Measurements from ENCODE around the gene NHLRC1.

The NHLRC1 gene

GRCh38 chr6:18138906-18139305 lies 16.4 kb upstream of the NHLRC1 start:
- no peak for DNase-seq

- DNase-seq, result no peak
Measured at GRCh38 chr6:18136260-18136659, 13.8 kb upstream of the NHLRC1 start.

GRCh38 chr6:18135171-18135570 lies 12.7 kb upstream of the NHLRC1 start:
- no peak for DNase-seq

- no peak for DNase-seq
Measured at GRCh38 chr6:18132346-18132745, 9.9 kb upstream of the NHLRC1 start.

- DNase-seq, result no peak
Measured at GRCh38 chr6:18126121-18126520, 3.6 kb upstream of the NHLRC1 start.

- no peak for DNase-seq
Measured at GRCh38 chr6:18121580-18122127, 823 bp downstream of the NHLRC1 start.

GRCh38 chr6:18119236-18119635 lies 3.2 kb downstream of the NHLRC1 start:
- no peak for DNase-seq

GRCh38 chr6:18118330-18118729 lies 4.1 kb downstream of the NHLRC1 start:
- no peak for DNase-seq

GRCh38 chr6:18117136-18117535 lies 5.3 kb downstream of the NHLRC1 start:
- DNase-seq, result no peak

GRCh38 chr6:18115356-18115755 lies 7.1 kb downstream of the NHLRC1 start:
- no peak for DNase-seq

- no peak for DNase-seq
Measured at GRCh38 chr6:18110162-18110561, 12.3 kb downstream of the NHLRC1 start.

- DNase-seq, result no peak
Measured at GRCh38 chr6:18107061-18107460, 15.4 kb downstream of the NHLRC1 start.

GRCh38 chr6:18102783-18103509 lies 19.5 kb downstream of the NHLRC1 start:
- no peak for DNase-seq

- DNase-seq, result no peak
Measured at GRCh38 chr6:18101873-18102272, 20.6 kb downstream of the NHLRC1 start.

GRCh38 chr6:18101271-18101670 lies 21.2 kb downstream of the NHLRC1 start:
- DNase-seq, result no peak

- no peak for DNase-seq
Measured at GRCh38 chr6:18100296-18100695, 22.2 kb downstream of the NHLRC1 start.

- no peak for DNase-seq
Measured at GRCh38 chr6:18099511-18099910, 23.0 kb downstream of the NHLRC1 start.

- DNase-seq, result no peak
Measured at GRCh38 chr6:18096423-18096822, 26.1 kb downstream of the NHLRC1 start.

- DNase-seq, result no peak
Measured at GRCh38 chr6:18091382-18091781, 31.1 kb downstream of the NHLRC1 start.

GRCh38 chr6:18090349-18090786 lies 32.1 kb downstream of the NHLRC1 start:
- no peak for DNase-seq

GRCh38 chr6:18088419-18089296 lies 33.8 kb downstream of the NHLRC1 start:
- no peak for DNase-seq

- DNase-seq, result no peak
Measured at GRCh38 chr6:18087396-18088165, 34.9 kb downstream of the NHLRC1 start.

- no peak for DNase-seq
Measured at GRCh38 chr6:18081025-18081668, 41.3 kb downstream of the NHLRC1 start.
